OCI-LY7 (cell line): Measurements from ENCODE around the gene SLC25A46.
"Not testable (repeated sequence)": the region's sequence is repeated elsewhere in the genome, so short reads cannot be mapped to it uniquely, and the experiment has no call there.

Experiments used
- CTCF ChIP-seq: fragments of 200-600 bp; sonication (generic); conservative IDR thresholded peaks from 2 replicates; pipeline ENCODE4 v1.5.1; 2014; ENCODE audit warnings: mild to moderate bottlenecking, antibody characterized with exemption, low read length, moderate library complexity, mixed read lengths
- EZH2phosphoT487 ChIP-seq: fragments of 200-600 bp; sonication (generic); IDR thresholded peaks from 2 replicates; pipeline ENCODE4 v1.6.1; 2018; ENCODE audit warnings: low read depth, borderline replicate concordance, mild to moderate bottlenecking, mixed run types, antibody characterized with exemption, low read length, moderate library complexity, mixed read lengths

DNA sequence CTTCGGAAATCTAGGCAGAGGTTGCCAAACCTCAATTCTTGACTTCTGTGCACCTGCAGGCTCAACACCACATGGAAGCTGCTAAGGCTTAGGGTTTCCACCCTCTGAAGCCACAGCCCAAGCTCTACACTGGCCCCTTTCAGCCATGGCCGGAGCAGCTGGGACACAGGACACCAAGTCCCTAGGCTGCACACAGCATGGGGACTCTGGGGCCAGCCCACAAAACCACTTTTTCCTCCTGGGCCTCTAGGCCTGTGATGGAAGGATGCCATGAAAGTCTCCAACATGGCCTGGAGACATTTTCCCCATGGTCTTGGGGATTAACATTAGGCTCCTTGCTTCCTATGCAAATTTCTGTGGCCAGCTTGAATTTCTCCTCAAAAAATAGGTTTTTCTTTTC lies 7.3 kb upstream of the SLC25A46 start:
- not testable (repeated sequence) for TF ChIP-seq CTCF, EZH2phosphoT487
